ENCODE measurements around the gene GALNS. TPM values are rescaled to one million over a fixed set of nuclear protein-coding genes. Genes with fewer than 3 reads are reported as not detected.

The GALNS gene
- total and polyA plus RNA-seq, 2 of the 13 experiments (the other 11 are each of a cell fraction or from before 2014, with no cell fraction given), result 9.2 to 9.8 TPM

- TF ChIP-seq RORA (CRISPR knock-in tag; IDR thresholded peaks at IDR 0.05), result no peak
- no peak for TF ChIP-seq TFDP2 (CRISPR knock-in tag; IDR thresholded peaks at IDR 0.05)
- TF ChIP-seq POLR2AphosphoS5 (IDR thresholded peaks at IDR 0.05; ENCODE audit: low read depth, low read length), result 0 out of 2 replicates have a peak, but pooled peaks have one; percentile 7
- TF ChIP-seq ARID2 (CRISPR knock-in tag; IDR thresholded peaks at IDR 0.05; ENCODE audit: borderline replicate concordance), result no peak
- no peak for TF ChIP-seq ATM (IDR thresholded peaks at IDR 0.05; ENCODE audit: borderline replicate concordance)
- no peak for TF ChIP-seq IRF9 (CRISPR knock-in tag; IDR thresholded peaks at IDR 0.05; ENCODE audit: borderline replicate concordance)
- no peak for TF ChIP-seq ZNF33A (CRISPR knock-in tag; IDR thresholded peaks at IDR 0.05; ENCODE audit: borderline replicate concordance)
- no peak for TF ChIP-seq HNRNPUL1 (IDR thresholded peaks at IDR 0.05; ENCODE audit: low read depth, low read length)
- TF ChIP-seq, protein P1, sequence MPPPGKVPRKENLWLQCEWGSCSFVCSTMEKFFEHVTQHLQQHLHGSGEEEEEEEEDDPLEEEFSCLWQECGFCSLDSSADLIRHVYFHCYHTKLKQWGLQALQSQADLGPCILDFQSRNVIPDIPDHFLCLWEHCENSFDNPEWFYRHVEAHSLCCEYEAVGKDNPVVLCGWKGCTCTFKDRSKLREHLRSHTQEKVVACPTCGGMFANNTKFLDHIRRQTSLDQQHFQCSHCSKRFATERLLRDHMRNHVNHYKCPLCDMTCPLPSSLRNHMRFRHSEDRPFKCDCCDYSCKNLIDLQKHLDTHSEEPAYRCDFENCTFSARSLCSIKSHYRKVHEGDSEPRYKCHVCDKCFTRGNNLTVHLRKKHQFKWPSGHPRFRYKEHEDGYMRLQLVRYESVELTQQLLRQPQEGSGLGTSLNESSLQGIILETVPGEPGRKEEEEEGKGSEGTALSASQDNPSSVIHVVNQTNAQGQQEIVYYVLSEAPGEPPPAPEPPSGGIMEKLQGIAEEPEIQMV (CRISPR knock-in tag; IDR thresholded peaks at IDR 0.05; ENCODE audit: low read depth), result no peak
- TF ChIP-seq HNF1B (CRISPR knock-in tag; IDR thresholded peaks at IDR 0.05), result no peak
- TF ChIP-seq GATAD1 (CRISPR knock-in tag; IDR thresholded peaks at IDR 0.05), result no peak
- no peak for TF ChIP-seq RARG (CRISPR knock-in tag; IDR thresholded peaks at IDR 0.05; ENCODE audit: low read depth)
Observed at GRCh38 chr16:88805887-88806393, 50.8 kb downstream of the GALNS start (continued).
